Measurements from ENCODE around the gene ORM1.
A peak's percentile ranks its signal among the peaks of the same experiment; 100 is the strongest.

The ORM1 gene

GRCh38 chr9:114346146-114346545, 23.2 kb downstream of the ORM1 start:
- DNase-seq = no peak

- DNase-seq = no peak
Observed at GRCh38 chr9:114347675-114348074, 24.8 kb downstream of the ORM1 start.

DNA sequence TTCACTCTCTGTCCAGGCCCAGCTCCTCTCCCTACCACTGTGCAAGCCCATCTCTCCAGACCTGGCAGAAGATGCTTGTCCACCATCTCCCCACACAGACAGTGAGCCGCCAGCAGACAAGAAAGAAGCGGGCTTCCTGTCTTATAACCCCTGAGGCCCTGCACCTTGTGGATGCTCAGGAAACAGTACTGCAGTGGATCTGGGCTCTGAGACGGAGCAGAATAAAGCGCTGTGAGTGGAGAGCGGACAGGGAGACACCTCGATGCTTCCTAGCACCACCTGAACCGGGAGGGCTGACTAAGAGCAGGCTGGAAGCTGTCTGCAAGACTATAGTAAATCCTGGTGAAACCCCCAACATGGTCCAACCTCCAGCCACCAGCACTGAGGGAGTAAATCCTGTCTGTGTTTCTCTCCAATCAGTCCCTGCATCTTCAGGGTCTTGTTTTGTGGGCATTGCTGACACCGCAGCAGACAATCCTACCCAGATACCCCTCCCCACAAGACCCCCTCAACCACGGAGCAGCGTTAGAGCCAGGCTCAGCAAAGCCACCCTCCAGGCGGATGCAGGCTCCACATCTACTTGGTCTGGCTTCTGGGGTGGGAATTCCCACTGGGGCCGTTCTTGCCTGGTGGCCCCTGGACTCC, 25.5 kb downstream of the ORM1 start:
- DNase-seq = no peak

- DNase-seq = peak; percentile 94
Observed at GRCh38 chr9:114348906-114349482, 26.1 kb downstream of the ORM1 start.

DNA sequence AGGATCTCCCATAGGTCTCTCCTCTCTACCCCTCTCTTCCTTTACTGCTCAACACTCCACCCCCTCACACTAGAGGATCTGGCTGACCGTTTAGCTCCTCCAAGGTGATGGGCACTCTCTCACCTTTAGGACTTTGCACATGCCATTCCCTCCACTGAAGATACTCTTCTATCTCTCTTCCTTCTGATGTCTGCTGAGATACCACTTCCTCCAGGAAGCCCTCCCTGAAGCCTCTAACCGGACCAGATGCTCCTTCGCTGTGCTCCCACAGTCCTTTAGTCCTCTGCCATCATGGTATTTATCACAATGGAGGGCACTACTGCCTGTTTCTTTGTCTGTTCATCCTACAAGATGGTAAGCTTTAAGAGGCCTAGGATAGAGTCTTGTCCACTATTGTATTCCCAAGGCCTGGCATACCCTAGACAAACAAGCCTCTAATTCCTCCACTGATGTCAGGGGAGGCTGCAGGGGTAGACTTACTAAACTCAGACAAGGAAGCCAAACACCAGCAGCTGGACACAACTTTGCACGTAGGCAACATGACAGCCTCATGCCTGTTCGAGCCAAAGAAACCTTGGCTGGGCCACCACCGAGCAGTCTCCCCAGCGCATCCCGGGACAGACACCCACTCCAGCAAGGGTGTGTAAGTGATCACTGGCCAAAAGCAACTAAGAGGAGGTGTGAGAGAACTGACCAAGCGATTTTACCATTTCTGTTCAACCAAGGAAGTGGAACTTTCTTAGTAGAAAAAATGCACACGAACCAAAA, 27.0 kb downstream of the ORM1 start:
- no peak for DNase-seq

- DNase-seq = no peak
Observed at GRCh38 chr9:114350636-114351401, 27.9 kb downstream of the ORM1 start.

DNA sequence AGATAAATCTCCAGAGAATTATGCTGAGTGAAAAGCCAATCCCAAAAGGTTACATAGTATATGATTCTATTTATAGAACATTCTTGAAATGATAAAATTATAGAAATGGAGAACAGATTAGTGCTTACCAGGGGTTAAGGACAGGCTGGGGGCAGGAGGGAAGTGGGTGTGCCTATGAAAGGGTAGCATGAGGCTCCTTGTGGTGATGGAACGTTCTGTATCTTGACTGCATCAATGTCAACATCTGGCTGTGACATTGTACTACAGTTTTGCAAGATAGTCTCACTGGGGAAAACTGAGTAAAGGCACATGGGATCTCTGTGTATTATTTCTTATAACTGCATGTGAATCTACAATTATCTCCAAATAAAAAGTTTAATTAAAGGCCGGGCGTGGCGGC, 29.0 kb downstream of the ORM1 start:
- DNase-seq = no peak

- DNase-seq = no peak
Observed at GRCh38 chr9:114355821-114356220, 32.9 kb downstream of the ORM1 start.

GRCh38 chr9:114356792-114357191, 33.9 kb downstream of the ORM1 start:
- no peak for DNase-seq

- no peak for DNase-seq
Observed at GRCh38 chr9:114357360-114357759, 34.5 kb downstream of the ORM1 start.

DNA sequence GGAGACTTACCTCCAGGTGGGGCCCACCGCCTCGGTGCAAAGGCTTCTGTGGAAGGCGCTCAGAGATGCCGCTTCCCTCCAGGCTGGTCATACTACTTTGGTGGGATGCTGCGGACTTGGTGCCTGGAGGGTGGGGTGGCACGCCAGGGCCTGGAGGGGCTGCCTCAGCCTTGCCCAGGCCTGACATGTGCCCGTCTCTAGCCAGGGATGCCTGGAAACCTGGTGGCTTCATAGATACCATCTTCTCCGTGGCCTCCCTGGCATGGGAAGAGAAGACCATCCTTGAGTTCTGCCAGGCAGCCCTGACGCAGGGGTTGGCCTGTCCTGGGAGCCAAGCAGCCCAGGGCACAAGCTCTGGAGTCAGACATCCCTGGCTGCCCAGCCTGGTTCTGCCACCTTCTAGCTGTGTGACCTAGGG, 35.0 kb downstream of the ORM1 start:
- DNase-seq = no peak

- DNase-seq = no peak
Observed at GRCh38 chr9:114359801-114360200, 36.9 kb downstream of the ORM1 start.

DNA sequence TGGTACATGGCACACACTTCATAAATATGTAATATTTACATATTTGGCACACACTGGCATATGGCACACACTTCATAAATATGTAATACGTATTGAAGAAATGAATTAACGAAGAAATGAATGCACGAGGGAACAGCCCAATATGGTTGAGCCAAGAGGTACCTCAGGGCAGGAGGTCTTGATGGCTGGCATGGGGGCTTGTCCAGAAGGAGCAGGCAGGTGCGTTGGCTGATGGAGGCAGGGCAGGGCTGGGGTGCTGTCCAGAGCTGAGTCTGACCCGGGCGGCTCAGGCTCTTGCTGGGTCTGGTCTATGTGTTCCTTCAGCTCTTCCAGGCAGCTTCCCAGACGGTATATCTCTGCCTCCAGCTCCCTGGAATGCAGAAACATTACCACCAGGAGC, 38.6 kb downstream of the ORM1 start:
- DNase-seq = no peak

GRCh38 chr9:114362394-114362793, 39.5 kb downstream of the ORM1 start:
- no peak for DNase-seq

DNA sequence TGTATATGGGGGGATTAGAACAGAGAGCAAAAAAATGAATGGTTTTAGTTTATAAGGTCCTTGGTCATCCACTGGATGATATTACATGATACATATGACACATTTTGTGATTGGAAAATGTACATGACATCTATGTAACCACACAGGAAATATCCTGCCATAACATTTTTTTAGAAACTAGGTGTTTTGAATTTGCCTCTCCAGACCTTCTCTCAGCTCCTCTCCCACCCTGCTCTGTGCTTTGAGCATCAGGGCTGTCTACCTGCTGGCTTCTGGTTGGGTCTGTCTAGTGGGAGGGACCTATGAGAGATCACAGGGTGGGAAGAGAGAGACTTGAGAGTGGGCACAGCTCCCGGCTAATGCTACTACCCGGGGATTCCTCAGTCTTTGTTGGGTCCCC, 40.5 kb downstream of the ORM1 start:
- DNase-seq = peak; percentile 45

- peak; percentile 56 for DNase-seq
Observed at GRCh38 chr9:114364134-114365041, 41.5 kb downstream of the ORM1 start.

DNA sequence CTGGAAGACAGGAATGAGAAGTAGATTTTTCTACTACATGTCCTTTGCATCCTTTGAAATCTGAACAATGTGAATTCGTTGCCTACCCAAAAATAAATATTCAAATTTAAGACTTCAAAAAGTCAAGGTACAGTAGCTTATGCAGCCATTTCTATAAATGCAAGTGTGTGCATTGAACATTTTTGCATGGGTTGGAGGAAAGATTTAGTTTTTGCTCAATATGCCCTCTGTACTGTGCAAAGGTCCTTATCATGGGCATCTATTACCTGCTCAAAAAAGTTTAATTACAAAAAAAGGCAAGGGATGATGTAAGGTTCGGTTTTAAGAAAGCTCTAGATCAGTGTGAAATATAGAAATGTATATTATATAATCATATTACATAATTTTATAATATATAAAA, 42.3 kb downstream of the ORM1 start:
- no peak for DNase-seq

DNA sequence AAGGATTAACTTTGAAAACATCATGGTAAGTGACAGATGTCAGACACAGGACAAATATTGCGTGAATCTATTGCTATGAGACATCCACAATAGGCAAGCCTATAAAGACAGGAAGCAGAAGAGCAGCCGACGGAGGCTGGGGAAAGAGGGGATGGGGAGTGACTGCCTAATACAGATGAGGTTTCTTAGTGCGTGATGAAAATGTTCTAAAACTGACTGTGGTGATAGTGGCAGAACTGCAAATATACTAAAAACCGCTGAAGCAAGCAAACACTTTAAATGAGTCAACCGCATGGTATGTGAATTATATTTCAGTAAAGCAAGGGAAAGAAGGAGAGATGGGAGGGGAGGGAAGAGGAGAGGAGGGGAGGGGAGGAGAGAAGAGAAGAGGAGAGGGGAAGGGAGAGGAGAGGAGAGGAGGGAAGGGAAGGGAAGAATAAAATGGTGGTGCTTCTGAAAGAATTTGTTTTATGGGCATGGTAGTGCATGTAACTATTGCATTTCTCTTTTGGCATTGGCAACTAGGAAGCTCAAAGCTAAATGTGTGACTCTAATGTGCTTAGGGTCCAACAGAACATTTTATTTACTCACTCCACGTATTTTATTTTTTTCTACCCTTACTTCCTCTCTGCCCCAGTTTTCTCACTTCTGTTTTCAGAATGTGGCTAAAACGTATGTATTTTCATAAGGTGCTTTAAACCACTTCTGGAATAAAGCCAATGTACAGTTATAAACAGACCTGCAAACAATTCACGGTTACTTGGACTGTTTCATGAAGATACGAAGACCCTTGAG, 43.6 kb downstream of the ORM1 start:
- peak; percentile 78 for DNase-seq

GRCh38 chr9:114367366-114367765, 44.5 kb downstream of the ORM1 start:
- DNase-seq = no peak

- no peak for DNase-seq
Observed at GRCh38 chr9:114367772-114368569, 45.1 kb downstream of the ORM1 start.

Data from activated CD4-positive, alpha-beta T cell treated with anti-CD3 and anti-CD28 coated beads, Interleukin-10, Interleukin-2, amounts not matched to agents 100 ng/mL and 50 ng/mL, durations not matched to agents 16 hours and 8 hours (primary cell).